HG02798 (cell line): ENCODE results near the gene CENPC.

Experiments used
- ATAC-seq: cut with Tn5 transposase; IDR thresholded peaks from one replicate; pipeline ENCODE4 v1.9.1; 2021; ENCODE audit warnings: mild to moderate bottlenecking; ENCODE audit not compliant: unreplicated experiment, poor library complexity

The CENPC gene, protein sequence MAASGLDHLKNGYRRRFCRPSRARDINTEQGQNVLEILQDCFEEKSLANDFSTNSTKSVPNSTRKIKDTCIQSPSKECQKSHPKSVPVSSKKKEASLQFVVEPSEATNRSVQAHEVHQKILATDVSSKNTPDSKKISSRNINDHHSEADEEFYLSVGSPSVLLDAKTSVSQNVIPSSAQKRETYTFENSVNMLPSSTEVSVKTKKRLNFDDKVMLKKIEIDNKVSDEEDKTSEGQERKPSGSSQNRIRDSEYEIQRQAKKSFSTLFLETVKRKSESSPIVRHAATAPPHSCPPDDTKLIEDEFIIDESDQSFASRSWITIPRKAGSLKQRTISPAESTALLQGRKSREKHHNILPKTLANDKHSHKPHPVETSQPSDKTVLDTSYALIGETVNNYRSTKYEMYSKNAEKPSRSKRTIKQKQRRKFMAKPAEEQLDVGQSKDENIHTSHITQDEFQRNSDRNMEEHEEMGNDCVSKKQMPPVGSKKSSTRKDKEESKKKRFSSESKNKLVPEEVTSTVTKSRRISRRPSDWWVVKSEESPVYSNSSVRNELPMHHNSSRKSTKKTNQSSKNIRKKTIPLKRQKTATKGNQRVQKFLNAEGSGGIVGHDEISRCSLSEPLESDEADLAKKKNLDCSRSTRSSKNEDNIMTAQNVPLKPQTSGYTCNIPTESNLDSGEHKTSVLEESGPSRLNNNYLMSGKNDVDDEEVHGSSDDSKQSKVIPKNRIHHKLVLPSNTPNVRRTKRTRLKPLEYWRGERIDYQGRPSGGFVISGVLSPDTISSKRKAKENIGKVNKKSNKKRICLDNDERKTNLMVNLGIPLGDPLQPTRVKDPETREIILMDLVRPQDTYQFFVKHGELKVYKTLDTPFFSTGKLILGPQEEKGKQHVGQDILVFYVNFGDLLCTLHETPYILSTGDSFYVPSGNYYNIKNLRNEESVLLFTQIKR

DNA sequence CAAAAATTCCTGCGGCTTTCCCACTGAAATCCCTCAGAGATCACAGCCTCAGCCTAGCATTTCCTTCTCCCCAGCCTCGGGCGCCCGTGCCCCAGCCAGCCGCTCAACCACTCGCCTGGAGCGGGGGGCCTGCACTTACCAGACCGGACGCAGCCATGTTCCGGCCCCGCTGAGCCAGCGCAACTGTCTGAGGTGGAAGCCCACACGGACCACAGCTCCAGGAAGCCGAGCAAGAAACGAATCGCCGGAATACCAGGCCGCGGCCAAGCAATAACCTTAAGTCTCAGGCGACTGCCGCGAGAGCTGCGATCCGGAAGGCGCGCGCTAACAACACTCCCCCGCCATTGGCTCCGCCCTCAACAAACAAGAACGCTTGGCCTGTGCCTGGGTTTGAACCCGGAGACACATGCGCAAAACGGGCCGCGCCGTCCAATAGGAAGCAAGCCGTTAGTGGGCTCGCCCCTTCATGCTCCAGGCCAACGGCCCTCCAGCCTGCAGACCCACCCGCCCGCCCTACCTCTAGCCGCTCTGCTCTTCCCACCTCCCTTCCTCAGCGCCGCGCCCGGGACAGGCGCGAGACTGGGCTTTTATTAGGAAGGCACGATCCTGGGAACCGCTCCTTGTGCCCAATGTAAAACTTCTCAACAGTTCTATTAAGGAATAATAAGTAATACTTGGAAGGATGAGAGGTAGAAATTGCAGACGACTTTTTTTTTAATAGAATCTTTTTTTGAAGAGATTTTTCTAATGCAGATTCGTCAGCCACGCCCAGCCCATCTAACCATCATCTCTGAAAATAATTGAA, at the start of gene CENPC:
CENPC (minus strand) TSS at position 305 of the 805 bp plus-strand sequence; CDS start at position 157, 148 bp downstream.
- ATAC-seq: peak; percentile 97

DNA sequence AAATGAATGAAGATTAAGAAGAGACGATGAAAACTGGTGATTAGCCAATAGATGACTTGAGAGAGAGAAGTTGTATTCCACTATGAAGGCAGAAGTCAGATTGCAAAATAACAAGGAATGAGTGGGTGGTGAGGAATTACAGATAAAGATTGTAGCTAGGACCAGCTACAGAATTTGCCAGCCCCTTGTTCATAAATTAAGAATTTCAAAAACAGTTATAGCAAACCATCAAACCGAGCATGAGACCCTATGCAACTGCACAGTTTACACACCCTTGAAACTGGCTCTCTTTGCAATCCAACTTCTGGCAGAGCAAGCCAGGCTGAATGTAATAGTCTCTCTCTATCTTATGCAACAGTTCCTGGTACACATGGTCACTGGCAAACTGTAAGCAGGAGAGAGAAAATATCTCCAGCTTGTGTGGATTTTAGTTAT, 48.5 kb upstream of the CENPC start:
- no peak for ATAC-seq

DNA sequence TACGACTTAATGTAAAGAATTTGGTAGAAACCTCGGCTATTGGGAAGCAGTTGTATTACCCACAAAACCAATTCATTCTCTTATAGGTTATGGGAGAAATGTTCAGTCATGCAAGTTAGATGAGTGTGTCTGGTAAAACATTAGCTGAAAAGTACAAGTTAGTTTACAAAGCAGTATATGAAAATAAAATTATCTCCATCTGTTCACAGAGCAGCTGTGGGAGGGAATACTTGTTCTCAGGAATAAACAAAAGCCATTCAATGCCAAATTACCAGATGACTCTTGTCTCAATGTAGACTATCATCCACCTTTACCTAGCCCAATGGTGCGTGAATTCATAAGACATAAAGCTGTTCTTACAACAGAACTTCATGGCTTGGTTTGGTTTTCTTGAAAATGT, 41.9 kb upstream of the CENPC start:
- ATAC-seq: no peak

DNA sequence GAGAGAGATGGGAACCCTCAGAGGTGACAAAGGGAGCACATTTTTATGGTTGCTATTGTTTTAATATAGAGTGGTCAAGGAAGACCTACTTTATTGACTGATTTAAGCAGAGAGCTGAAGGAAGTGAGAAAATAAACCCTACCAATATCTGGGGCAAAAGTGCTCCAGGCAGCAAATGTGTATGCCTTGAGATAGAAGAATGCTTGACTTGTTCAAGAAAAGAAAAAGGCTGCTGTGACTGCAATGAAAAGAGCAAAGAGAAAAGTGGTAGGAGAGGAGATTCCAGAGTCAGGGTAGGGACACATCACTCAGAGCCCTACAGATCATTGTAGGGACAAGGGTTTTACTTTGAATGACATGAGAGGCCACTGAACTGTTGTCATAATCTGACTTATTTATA, 39.2 kb upstream of the CENPC start:
- ATAC-seq: no peak

- ATAC-seq: no peak
These were observed 36.6 kb upstream of the CENPC start for GRCh38 chr4:67581913-67582312.

GRCh38 chr4:67581208-67581857, 36.0 kb upstream of the CENPC start:
- ATAC-seq: peak; percentile 47

- ATAC-seq: peak; percentile 30
These were observed 35.3 kb upstream of the CENPC start for GRCh38 chr4:67580577-67580976.

GRCh38 chr4:67576538-67576937, 31.2 kb upstream of the CENPC start:
- ATAC-seq: peak; percentile 46

DNA sequence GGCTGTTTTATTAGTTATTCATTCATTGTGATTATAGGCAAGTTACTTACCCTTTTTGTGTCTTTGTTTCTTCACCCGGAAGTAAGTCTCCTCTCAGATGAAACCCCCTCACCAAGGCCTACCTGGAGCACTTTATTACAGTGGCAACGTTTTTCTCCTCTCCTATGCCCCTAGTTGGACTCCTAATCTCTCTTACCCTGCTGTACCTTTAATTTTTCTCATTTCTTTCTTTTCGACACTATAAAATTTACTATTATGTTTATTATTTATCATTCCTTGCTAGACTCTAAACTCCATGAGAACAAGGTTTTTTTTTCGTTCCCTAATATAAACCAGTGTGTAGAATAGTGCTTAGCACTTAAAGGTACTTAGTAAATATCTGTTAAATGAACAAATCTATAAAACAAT, 30.8 kb upstream of the CENPC start:
- ATAC-seq: no peak

- ATAC-seq: peak; percentile 92
These were observed 30.1 kb upstream of the CENPC start for GRCh38 chr4:67575232-67576058.

GRCh38 chr4:67573193-67573592, 27.9 kb upstream of the CENPC start:
- ATAC-seq: no peak

DNA sequence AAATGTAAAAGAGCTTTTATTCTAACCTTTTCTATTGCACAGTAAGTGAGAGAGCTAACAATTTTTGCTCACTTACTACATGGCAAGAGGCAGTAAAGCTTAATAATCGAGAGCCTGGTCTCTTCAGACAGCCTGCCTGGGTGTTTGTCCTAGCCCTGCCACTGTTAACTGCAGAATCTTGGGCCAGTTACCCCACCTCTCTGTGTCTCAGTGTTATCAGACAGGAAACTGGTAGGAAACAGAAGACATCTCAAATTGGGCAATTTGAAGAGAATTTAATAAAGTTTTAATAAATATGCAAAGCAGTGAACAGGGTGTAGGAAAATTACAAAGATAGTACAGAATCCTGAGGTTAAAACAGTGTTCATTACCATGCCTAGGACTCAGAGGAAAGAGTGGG, 26.7 kb upstream of the CENPC start:
- ATAC-seq: no peak

DNA sequence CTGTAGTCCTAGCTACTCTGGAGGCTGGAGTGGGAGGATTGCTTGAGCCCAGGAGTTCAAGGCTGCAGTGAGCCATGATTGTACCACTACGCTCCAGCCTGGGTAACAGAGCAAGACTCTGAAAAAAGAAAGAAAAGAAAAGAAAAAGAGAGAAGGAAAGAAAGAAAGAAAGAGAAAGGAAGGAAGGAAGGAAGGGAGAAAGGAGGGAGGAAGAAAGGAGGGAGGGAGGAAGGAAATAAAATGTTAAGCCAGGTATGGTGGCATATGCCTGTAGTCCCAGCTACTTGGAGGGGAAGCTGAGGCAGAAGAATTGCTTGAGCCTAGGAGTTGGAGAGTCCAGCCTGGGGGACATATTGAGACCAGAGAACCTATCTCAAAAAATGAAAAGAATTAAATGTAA, 25.2 kb upstream of the CENPC start:
- ATAC-seq: no peak

- no peak for ATAC-seq
These were observed 23.5 kb upstream of the CENPC start for GRCh38 chr4:67568820-67569219.

GRCh38 chr4:67566335-67566734, 21.0 kb upstream of the CENPC start:
- no peak for ATAC-seq

DNA sequence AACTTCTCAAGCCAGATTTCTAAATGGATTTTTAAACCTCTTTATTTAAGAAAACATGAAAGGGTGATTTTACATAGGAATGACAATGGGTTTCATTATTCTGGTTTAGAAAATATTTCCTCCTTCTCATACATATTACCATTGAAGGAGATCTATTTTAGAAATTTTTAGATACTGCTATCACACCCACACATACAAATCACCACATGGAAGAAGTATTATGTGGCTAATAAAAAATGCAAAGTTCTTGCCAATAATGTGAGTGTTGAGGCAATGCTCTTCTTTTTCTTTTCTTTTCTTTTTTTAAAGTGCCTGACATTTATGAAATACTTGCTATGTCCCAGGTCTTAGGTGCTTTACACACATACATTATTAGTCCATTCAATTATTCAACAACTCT, 20.0 kb upstream of the CENPC start:
- ATAC-seq: no peak

GRCh38 chr4:67558493-67558892, 13.2 kb upstream of the CENPC start, which contains the start of gene STAP1:
TSS of gene STAP1 (plus strand) at chr4:67558727. CDS start at chr4:67558810, 83 bp downstream.
- ATAC-seq: peak; percentile 63

DNA sequence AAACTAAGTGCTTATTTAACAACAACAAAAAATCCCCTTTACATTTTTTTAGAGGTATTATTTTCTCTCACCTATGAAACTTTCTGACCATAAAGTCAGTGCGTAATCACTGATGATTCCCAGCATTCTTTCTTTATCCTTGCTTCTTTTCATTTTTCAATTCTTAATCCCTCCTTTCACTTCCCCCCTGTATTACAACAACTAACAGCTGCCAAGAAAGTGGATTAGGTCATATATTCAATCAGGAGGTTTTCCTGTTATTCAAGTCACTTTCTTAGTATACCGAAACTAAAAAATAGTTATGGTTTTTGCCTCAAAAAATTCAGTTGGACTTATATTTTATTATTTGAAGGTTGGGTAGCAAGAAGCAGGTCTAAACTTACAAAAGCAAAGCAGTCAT, 11.1 kb upstream of the CENPC start:
- no peak for ATAC-seq

- no peak for ATAC-seq
These were observed 10.1 kb upstream of the CENPC start for GRCh38 chr4:67555447-67555846.
